COR-L47 (cell line): ENCODE results near the gene MGAT5.

Experiments
- DNase-seq: peaks from one replicate; lab custom pipeline; 2025; lab: John Stamatoyannopoulos, UW

MGAT5 gene

GRCh38 chr2:134306521-134306920, 52.6 kb downstream of the MGAT5 start:
- DNase-seq = no peak

GRCh38 chr2:134307334-134307733, 53.5 kb downstream of the MGAT5 start:
- no peak for DNase-seq

- no peak for DNase-seq
Observed at GRCh38 chr2:134308474-134309385, 54.9 kb downstream of the MGAT5 start.

GRCh38 chr2:134310107-134311079, 56.5 kb downstream of the MGAT5 start:
- DNase-seq = no peak

- no peak for DNase-seq
Observed at GRCh38 chr2:134312482-134312881, 58.6 kb downstream of the MGAT5 start.

GRCh38 chr2:134314202-134314601, 60.3 kb downstream of the MGAT5 start:
- no peak for DNase-seq

- DNase-seq = no peak
Observed at GRCh38 chr2:134314681-134315368, 61.0 kb downstream of the MGAT5 start.

GRCh38 chr2:134315471-134315870, 61.6 kb downstream of the MGAT5 start:
- no peak for DNase-seq

GRCh38 chr2:134319596-134320254, 65.9 kb downstream of the MGAT5 start:
- DNase-seq = no peak

GRCh38 chr2:134320930-134321329, 67.1 kb downstream of the MGAT5 start:
- no peak for DNase-seq

- no peak for DNase-seq
Observed at GRCh38 chr2:134323777-134324176, 69.9 kb downstream of the MGAT5 start.

- no peak for DNase-seq
Observed at GRCh38 chr2:134324430-134324829, 70.6 kb downstream of the MGAT5 start.

GRCh38 chr2:134324947-134325346, 71.1 kb downstream of the MGAT5 start:
- no peak for DNase-seq

- no peak for DNase-seq
Observed at GRCh38 chr2:134325696-134326095, 71.8 kb downstream of the MGAT5 start.

- DNase-seq = no peak
Observed at GRCh38 chr2:134327367-134327766, 73.5 kb downstream of the MGAT5 start.

GRCh38 chr2:134331081-134331480, 77.2 kb downstream of the MGAT5 start:
- DNase-seq = no peak

- peak; percentile 88 for DNase-seq
Observed at GRCh38 chr2:134333646-134334189, 79.8 kb downstream of the MGAT5 start.

GRCh38 chr2:134334542-134335353, 80.9 kb downstream of the MGAT5 start:
- no peak for DNase-seq

GRCh38 chr2:134335601-134336000, 81.7 kb downstream of the MGAT5 start:
- DNase-seq = no peak

GRCh38 chr2:134336352-134336751, 82.5 kb downstream of the MGAT5 start:
- DNase-seq = no peak
